Effector memory CD8-positive, alpha-beta T cell (primary cell): ENCODE results near the gene CTRB1.

Experiments
- ATAC-seq: fragments of 150-1000 bp; cut with Tn5 transposase; replicated peaks from 2 replicates; pipeline ENCODE4 v1.10.0; 2021; ENCODE audit warnings: mild to moderate bottlenecking, moderate library complexity
- DNase-seq, 3 experiments: peaks; one replicate each; pipeline ENCODE4 v3.0.0; 2021
- H3K27ac Mint-ChIP-seq, 2 donors: one replicate each; pipeline ENCODE4 v1.8.0; 2022; ENCODE audit warnings: mild to moderate bottlenecking in 2 of 2, mixed read lengths in 2 of 2, moderate library complexity in 2 of 2
- H3K27me3 Mint-ChIP-seq, 2 donors: one replicate each; pipeline ENCODE4 v1.8.0; 2022; ENCODE audit warnings: mixed read lengths in 2 of 2
- H3K36me3 Mint-ChIP-seq: one replicate; pipeline ENCODE4 v1.8.0; 2022; ENCODE audit warnings: mild to moderate bottlenecking, moderate library complexity, mixed read lengths; ENCODE audit not compliant: insufficient read depth
- H3K4me1 Mint-ChIP-seq, 2 donors: one replicate each; pipeline ENCODE4 v1.8.0; 2022; ENCODE audit warnings: low read depth in 2 of 2, mixed read lengths in 2 of 2
- H3K4me3 Mint-ChIP-seq, 2 donors: one replicate each; pipeline ENCODE4 v1.8.0; 2022; ENCODE audit warnings: mild to moderate bottlenecking in 2 of 2, mixed read lengths in 2 of 2, moderate library complexity in 2 of 2
- H3K9me3 Mint-ChIP-seq, 2 donors: one replicate each; pipeline ENCODE4 v1.8.0; 2022; ENCODE audit warnings: mixed read lengths in 2 of 2

CTRB1 gene

GRCh38 chr16:75273054-75273925, 54.5 kb downstream of the CTRB1 start:
- no peak for DNase-seq
- Mint-ChIP-seq H3K36me3 (peaks cover 2% of the 10 kb centered on the region), H3K27ac (no peak overlapping the region), H3K9me3 (no peaks in the 10 kb centered on the region), H3K27me3 (peaks cover 20 to 42% of the 10 kb centered on the region in 2 donors), H3K4me1 (peaks cover 4 to 5% of the 10 kb centered on the region in 2 donors), H3K4me3 (no peak overlapping the region)
- no peak for ATAC-seq
